GM13976 (cell line): ENCODE results near the gene KIRREL3.

Experiments
- DNase-seq: peaks from one replicate; pipeline ENCODE4 v3.0.0; 2012; ENCODE audit warnings: low spot score
- in situ Hi-C: fragments of 300-500 bp; cut with MboI; formaldehyde crosslinking; loops from one replicate; pipeline ENCODE4 v1.12.0; 2022; ENCODE audit warnings: low sequenced_read_pairs, mixed read lengths, inconsistent platforms; ENCODE audit not compliant: unreplicated experiment
- TF ChIP-seq, protein P1 (sequence below): IDR thresholded peaks from 2 replicates; pipeline ENCODE4 v1.5.1; 2012; ENCODE audit warnings: borderline replicate concordance, mild to moderate bottlenecking; ENCODE audit not compliant: insufficient read depth; ENCODE audit errors: extremely low read depth, missing control alignments, control extremely low read depth

KIRREL3 gene

DNA sequence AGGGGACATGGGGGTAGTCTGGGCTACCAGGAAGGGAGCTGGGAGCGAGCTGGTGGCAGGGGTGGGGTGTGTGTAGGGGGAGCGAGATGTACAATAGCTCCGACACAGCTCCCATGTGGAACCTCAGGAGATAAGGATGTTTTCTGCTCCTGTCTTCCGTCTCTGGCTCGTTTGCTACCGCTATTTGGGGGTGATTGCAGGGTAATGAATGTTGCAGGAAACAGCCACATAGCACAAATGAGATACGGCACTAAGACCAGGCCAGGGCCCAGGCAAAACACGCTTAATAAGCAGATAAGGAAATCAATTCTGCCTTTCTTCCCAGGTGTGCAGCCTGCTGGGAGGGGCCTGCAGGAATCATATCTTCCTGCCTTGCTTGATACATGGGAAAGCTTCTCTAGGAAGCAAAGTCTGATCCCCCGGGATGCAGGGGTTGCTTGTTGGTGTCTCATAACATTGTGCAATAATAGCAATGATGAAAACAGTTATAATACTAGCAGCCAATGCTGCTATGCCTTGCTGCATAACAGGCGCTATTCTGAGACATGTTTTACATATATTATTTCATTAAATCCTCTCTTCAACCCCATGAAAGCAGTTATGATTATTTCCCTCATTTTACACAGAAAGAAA, 486.4 kb downstream of the KIRREL3 start:
- no peak for DNase-seq
- TF ChIP-seq, protein P1, sequence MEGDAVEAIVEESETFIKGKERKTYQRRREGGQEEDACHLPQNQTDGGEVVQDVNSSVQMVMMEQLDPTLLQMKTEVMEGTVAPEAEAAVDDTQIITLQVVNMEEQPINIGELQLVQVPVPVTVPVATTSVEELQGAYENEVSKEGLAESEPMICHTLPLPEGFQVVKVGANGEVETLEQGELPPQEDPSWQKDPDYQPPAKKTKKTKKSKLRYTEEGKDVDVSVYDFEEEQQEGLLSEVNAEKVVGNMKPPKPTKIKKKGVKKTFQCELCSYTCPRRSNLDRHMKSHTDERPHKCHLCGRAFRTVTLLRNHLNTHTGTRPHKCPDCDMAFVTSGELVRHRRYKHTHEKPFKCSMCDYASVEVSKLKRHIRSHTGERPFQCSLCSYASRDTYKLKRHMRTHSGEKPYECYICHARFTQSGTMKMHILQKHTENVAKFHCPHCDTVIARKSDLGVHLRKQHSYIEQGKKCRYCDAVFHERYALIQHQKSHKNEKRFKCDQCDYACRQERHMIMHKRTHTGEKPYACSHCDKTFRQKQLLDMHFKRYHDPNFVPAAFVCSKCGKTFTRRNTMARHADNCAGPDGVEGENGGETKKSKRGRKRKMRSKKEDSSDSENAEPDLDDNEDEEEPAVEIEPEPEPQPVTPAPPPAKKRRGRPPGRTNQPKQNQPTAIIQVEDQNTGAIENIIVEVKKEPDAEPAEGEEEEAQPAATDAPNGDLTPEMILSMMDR, result no peak
- in situ Hi-C loops, result no loop called here

DNA sequence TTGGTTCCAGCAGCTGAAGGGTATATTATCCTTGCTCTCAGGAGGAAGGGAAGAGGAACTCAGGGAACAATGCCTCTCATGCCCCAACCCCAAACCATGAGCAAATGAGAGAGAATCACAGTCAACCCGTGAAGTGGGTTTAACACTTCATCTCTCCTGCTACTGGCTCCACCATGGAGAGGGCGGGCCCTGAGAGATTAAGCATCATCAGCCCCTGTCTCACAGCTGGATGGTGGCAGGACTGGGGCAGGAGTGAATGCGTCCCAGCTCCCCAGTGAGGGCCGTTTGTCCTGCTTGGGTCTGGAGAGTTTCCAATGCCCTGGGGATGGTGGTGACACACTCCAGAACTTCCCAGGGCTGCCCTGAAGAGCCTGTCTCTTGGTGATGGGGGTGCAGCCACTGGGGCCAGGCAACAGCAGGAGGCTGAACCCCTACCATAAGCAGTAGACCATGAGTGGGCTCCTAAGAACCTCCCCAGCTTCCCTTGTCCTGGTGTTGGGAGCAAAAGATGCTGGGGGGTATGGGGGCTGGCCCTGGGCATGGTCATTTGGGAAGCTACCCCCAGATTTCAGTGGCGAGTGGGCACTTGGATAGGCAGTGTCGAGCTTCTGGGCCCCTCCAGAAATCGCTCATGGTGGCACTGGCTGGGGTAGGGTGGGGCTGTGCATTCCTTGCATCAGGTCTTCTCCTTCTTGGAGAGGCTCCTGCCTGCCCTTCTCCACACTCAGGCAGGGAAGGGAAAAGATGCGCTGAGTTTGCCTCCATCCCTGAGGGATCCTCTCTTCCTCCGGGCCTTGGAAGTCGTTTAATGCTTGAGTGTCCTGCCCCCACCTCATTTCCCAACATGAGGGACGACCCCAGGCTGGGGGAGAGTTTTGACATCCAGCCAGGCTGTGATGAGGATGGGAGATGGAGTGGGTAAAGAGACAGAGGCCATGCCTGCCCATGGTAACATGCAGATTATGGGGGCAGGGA, 487.5 kb downstream of the KIRREL3 start:
- TF ChIP-seq, protein P1, result no peak
- DNase-seq, result no peak
- in situ Hi-C loops, result no loop called here

DNA sequence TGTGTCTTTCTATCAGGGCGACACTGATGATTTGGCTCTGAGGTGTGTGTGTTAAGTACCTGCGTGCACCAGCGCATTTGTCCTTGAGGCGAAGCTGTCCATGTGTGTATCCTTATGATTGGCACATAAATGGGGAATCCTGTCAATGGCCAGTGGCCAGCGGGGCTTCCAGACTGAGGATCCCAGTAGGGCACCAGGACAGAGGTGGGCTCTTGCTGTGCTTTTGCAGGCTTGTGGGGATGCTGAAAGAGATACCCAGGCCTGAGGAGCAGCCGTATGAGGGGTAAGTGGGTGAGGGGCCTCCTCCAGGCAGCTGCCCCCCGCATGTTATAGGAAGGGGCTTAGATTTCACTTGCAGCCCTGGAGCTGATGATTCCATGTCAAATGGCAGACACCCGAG, 488.3 kb downstream of the KIRREL3 start:
- in situ Hi-C loops, result no loop called here
- TF ChIP-seq, protein P1, result no peak
- DNase-seq, result no peak

DNA sequence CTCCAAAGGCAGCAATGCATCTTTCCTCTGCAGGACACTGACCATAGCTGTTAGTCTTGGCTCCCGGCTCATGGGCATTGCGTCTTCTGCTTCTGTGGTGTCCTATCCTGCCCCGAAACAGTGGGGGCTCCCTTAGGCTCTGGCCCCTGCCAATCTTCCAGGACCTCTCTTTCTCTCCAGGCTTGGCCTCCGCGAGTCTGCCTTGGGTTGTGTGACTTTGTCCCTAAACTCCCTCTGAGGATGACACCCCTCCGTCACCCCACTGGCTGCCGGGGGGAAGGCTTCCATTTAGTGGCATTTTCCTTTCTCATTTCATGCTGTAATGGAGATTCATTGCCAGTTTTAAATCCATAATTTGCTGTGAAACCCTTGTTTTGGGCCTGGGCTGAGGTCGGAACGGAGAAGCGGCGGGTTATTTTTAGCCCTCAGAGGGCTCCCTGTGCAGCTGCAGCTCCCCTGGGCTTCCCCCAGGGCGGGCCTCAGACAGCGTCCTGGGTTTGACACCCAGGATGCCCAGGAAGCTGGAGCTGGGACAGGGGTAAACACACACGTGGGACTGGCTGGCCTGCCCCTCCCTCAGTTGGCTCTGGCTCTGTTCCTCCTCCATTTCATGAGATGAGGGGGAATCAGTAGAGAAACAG, 489.0 kb downstream of the KIRREL3 start:
- DNase-seq, result no peak
- TF ChIP-seq, protein P1, result no peak
- in situ Hi-C loops, result no loop called here

DNA sequence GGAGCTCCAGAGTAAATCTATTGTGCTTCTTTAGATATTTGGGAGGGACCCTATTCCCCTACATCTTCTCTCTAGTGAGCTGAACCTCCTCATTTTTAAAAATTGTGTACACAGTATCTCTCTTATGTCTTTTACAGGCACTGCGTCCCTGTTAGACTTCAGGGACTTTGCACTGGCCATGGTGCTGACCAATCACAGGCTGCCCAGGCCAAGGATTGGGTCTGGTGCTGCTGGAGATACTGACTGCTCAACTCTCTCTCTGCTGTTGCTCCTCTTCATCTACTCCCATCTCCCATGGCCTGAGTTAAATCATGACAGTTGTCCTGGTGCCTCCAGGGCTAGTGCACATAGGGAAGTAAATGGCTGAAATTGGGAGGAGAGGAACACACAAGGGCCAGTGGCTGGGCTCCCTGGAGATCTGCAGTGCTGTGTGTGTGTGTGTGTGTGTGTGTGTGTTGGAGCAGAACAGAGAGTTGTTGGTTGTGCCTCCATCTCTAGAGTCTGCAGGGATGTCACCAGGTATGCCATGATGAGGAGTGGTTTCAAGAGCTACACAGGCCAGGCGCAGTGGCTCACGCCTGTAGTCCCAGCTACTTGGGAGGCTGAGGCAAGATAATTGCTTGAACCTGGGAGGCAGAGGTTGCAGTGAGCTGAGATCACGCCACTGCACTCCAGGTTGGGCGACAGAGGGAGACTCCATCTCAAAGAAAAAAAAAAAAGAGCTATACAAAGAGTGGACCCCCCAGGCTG, 489.8 kb downstream of the KIRREL3 start:
- DNase-seq, result no peak
- in situ Hi-C loops, result no loop called here
- TF ChIP-seq, protein P1, result no peak

DNA sequence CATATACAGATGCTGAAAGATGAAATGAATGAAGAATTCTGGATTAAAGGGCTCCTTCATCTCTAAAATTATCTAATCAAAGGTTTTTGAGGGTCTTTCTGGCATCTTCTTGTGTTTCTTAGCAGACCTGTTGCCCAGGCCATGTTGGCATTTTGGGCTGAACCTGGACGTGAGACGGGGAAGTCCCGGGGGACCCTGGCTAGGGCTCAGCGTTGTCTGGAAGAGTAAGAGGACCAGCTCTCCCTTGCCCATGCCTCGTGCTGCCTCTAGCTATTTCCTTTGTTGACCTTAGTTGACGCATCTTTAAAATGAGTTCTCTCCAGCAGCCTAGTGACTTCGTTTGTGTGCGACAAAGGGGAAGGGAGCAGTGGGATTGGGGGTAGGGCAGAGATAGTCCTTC, 492.9 kb downstream of the KIRREL3 start:
- TF ChIP-seq, protein P1, result no peak
- DNase-seq, result no peak
- in situ Hi-C loops, result no loop called here
